ENCODE results near the gene RUNX1.

DNA sequence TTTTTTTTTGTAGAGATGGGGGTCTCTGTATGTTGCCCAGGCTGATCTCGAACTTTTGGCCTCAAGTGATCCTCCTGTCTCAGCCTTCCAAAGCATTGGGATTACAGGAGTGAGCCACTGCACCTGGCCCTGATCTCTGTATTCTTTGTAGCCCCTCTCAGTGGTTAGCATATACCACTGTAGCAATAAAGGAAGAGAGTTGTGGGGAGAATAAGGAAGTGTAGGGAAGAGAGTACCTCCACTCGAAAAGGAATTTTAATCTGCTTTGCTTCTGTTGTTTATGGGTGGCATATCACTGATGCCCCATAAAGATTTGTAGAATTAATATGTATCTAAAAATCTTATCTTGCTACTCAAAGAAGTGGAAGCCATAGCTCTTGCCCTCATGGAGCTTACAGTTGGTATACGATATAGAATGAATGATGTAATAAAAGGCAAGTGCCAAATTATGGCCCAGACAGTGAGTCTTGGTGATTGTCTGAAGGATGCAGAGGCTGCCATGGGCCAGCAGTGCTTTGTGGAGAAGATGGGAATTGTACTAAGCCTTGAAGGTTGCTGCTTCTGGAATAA, 284.3 kb downstream of the RUNX1 start:
- TF ChIP-seq, protein P1, sequence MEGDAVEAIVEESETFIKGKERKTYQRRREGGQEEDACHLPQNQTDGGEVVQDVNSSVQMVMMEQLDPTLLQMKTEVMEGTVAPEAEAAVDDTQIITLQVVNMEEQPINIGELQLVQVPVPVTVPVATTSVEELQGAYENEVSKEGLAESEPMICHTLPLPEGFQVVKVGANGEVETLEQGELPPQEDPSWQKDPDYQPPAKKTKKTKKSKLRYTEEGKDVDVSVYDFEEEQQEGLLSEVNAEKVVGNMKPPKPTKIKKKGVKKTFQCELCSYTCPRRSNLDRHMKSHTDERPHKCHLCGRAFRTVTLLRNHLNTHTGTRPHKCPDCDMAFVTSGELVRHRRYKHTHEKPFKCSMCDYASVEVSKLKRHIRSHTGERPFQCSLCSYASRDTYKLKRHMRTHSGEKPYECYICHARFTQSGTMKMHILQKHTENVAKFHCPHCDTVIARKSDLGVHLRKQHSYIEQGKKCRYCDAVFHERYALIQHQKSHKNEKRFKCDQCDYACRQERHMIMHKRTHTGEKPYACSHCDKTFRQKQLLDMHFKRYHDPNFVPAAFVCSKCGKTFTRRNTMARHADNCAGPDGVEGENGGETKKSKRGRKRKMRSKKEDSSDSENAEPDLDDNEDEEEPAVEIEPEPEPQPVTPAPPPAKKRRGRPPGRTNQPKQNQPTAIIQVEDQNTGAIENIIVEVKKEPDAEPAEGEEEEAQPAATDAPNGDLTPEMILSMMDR (IDR thresholded peaks at IDR 0.05): no peak
- TF ChIP-seq ZFX (IDR thresholded peaks at IDR 0.05; ENCODE audit: borderline replicate concordance): no peak

Data from 22Rv1 (cell line).